ENCODE data around the gene LTBP2.

Gene LTBP2

GRCh38 chr14:74571901-74572725 lies 39.9 kb downstream of the LTBP2 start:
- DNase-seq (ENCODE audit: low read depth), result peak; percentile 96

DNA sequence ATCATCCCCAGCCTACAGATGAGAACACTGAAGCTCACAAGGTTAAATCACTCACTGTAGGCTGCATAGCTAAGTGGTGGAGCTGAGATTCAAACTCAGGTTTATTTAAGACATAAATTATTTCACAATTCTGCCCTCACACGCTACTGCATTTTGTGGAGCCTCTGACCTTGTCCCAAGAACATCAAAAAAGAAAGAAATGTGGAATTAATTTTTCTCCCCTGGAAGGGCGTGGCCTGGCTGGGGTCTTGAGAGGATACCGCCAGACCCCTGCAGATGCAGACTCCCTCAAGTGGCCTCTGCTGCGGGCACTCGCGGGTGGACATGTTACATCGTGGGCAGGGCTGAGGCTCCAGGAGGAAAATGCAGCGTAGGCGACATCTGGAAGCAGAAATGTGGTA lies 40.6 kb downstream of the LTBP2 start:
- no peak for DNase-seq (ENCODE audit: low read depth)

GRCh38 chr14:74570696-74571095 lies 41.3 kb downstream of the LTBP2 start:
- DNase-seq (ENCODE audit: low read depth), result no peak

- DNase-seq (ENCODE audit: low read depth), result no peak
These were observed 42.0 kb downstream of the LTBP2 start for GRCh38 chr14:74569806-74570591.

DNA sequence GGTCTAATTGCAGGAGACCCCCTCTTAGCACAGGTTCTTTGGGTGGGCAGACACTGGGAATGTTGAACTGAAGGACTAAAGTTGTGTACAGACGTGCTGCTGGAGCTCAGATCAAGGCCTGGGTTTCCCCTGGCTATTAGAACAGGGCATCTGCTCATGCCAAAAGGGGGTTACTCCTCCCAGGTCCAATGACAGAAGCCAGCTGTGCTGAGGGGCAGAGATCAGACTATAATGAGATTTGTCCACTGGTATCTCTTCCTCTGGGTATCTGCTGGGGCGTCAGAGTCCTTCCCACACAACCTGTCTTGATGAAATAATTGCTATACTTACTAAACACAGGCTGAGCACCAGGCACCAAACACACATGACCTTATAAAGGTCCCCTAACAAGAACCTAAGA lies 42.6 kb downstream of the LTBP2 start:
- no peak for DNase-seq (ENCODE audit: low read depth)

DNA sequence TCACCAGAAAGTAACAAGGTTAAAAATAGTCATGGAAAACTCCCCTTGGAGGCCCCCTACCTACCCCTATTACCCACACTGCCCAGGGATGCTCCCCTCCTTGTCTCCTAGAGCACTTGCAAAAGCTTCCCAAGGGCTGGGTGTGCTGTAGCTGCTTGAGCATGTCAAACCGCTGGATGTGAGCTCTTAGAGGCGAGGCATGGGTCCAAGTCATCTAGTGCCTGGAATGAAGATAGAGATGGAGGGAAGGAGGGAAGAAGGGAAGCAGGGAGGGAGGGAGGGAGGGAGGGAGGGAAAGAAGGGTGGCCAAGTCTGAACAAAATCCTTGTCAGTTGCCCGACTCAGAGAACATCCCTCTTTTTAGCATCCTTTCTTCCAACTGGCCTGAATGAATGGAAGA lies 43.1 kb downstream of the LTBP2 start:
- no peak for DNase-seq (ENCODE audit: low read depth)

- no peak for DNase-seq (ENCODE audit: low read depth)
These were observed 43.7 kb downstream of the LTBP2 start for GRCh38 chr14:74568380-74568649.

GRCh38 chr14:74567646-74568379 lies 44.2 kb downstream of the LTBP2 start:
- no peak for DNase-seq (ENCODE audit: low read depth)

GRCh38 chr14:74567219-74567618 lies 44.8 kb downstream of the LTBP2 start:
- DNase-seq (ENCODE audit: low read depth), result no peak

DNA sequence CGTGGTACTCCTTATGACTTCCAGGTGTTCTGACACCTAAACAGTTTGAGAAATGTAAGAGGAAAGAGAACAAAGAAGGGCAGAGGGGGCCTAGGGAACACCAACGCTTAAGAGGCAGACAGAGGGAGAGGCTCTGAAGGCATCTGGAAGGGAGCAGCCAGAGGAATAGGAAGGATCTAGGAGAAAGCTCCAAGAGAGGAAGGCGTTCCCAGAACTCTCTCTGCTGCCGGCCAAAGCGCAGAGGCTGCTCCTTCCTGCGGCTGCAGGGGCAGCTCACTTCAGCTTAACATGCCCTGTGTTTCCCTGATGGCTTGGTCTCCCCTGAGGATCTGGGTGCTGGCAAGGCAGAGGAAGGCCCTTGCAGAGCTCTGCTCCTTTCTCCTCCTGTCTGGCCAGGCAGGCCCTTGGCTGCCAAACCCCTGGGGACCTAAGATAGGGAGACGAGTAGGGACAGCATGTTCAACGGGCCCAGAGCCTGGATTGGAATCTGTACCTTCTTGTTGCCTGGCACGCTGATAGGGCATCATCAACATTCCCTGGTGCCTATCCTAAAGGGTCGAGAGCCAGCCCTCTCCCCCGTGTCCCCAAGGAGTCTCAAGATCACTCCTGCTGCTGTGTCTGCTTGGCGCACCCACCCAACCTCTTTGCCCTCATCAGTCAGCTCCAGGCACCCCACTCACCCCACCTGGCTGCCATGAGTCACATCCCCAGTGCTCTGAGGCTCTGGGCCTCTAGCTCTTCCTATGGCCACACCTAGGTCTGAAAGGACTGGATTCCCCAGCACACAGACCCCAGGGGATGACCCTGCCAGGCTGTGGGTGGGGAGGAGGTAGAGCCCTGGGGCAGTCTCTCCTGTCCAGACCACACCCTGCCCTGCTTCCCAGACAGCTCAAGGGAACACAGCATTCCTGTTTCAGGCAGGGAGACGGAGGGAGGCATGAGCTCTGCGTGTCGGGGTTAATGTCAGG lies 45.6 kb downstream of the LTBP2 start:
- DNase-seq (ENCODE audit: low read depth), result no peak

GRCh38 chr14:74563586-74564159 lies 48.4 kb downstream of the LTBP2 start:
- DNase-seq (ENCODE audit: low read depth), result no peak

- DNase-seq (ENCODE audit: low read depth), result peak; percentile 72
These were observed 48.8 kb downstream of the LTBP2 start for GRCh38 chr14:74563233-74563585.

GRCh38 chr14:74562515-74563232 lies 49.4 kb downstream of the LTBP2 start:
- no peak for DNase-seq (ENCODE audit: low read depth)

DNA sequence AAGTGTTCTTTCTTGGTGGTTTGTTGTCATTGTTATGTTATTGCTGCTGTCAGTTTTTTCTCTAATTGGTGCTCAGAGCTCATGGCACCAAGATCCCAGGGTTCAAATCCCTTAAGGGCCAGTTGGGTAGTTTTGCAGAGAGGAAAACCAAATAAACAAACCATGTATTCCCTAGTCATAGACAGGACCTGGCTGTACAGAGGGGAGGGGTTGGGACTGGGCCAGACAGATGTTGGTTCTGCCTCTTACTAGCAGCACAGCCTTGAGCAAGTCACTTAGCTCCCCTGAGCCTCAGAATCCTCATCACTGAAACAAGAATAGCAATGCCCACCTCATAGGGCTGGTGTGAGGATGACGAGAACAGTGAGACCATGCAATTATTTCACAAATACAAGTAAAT lies 53.4 kb downstream of the LTBP2 start:
- DNase-seq (ENCODE audit: low read depth), result no peak

DNA sequence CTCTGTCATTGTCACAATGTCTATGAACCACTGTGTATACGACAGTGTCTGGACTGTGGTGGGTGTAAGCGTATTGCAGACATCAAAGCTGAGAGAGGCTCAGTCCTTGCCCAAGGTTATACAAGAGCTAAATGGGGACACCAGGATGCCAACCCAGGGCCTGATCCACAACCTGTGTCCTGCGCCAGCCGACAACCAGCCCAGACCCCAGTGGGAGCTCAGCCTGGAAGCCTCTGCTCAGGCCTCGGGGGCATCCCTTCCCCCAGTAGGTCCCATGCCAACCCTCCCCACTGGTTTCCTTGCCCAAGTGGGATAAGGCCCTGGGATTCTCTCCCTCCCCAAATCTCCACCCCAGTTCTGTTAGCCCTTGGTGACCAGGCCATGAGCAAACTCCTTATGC lies 54.3 kb downstream of the LTBP2 start:
- no peak for DNase-seq (ENCODE audit: low read depth)

- DNase-seq (ENCODE audit: low read depth), result no peak
These were observed 56.5 kb downstream of the LTBP2 start for GRCh38 chr14:74555476-74556050.

- DNase-seq (ENCODE audit: low read depth), result no peak
These were observed 57.2 kb downstream of the LTBP2 start for GRCh38 chr14:74554742-74555362.

GRCh38 chr14:74552623-74553022 lies 59.4 kb downstream of the LTBP2 start:
- DNase-seq (ENCODE audit: low read depth), result no peak

- DNase-seq (ENCODE audit: low read depth), result no peak
These were observed 60.3 kb downstream of the LTBP2 start for GRCh38 chr14:74551431-74552371.

Measured in fibroblast of the conjunctiva (primary cell).